Heart left ventricle (tissue), 13 donors: ENCODE data around the gene GRIFIN.

ENCODE experiments used
- CTCF ChIP-seq, 12 donors: fragments of 200-600 bp; sonication (generic) in 4 of 12; IDR thresholded peaks; one replicate each; pipeline versions ENCODE4 v1.5.0 to v1.8.0; 2018 to 2022; ENCODE audit warnings: antibody characterized with exemption in 12 of 12, mild to moderate bottlenecking in 5 of 12
- POLR2A ChIP-seq, 2 donors: fragments of 450-650 bp; IDR thresholded peaks; one replicate each; pipeline ENCODE4 v1.6.1; 2017; ENCODE audit warnings: antibody characterized with exemption in 2 of 2, mild to moderate bottlenecking in 2 of 2, moderate library complexity in 2 of 2
- donor health status: ischemic (EF 13 %, LVEDD 7.1; RV severe dilation, severe dysfunction).
- donor health status: DM: no; HTN: yes; CAD: no.
- donor health status: DM: no; HTN: no; CAD: no.
- donor health status: ischemic (EF 25% LVEDD 6.9; RV normal size, moderate dysfunction).
- donor health status: ischemic (EF 25% LVEDD 5.7; RV mildly dilated, moderate dysfunction).
- donor health status: ischemic (EF 35%, LVEDD 5.7; RV mildly dilated, moderate dysfunction).
- donor health status: nonischemic (EF 11% LVEDD 7.7; RV severe dilation, severe dysfunction).
- donor health status: DM: yes; HTN: yes; CAD: no.
- donor health status: PGD.
- donor health status: ischemic (EF 29% LVEDD 5.4; RV normal size, mild dysfunction).
- donor health status: nonischemic (EF 23%, LVEDD 6.1; RV moderate dilation, normal function).

GRCh38 chr7:2441430-2442058, 34.7 kb downstream of the GRIFIN start:
- TF ChIP-seq CTCF (IDR thresholded peaks at IDR 0.05) (no peak), POLR2A (IDR thresholded peaks at IDR 0.05) (no peak)
